Measurements from ENCODE around the gene IL1R1. TPM values are rescaled to one million over a fixed set of nuclear protein-coding genes. Genes with fewer than 3 reads are reported as not detected.
A peak's percentile ranks its signal among the peaks of the same experiment; 100 is the strongest.

IL1R1 gene
- total and polyA plus RNA-seq, 8 donors, result 17.5 to 109 (median 51.3) TPM

DNA sequence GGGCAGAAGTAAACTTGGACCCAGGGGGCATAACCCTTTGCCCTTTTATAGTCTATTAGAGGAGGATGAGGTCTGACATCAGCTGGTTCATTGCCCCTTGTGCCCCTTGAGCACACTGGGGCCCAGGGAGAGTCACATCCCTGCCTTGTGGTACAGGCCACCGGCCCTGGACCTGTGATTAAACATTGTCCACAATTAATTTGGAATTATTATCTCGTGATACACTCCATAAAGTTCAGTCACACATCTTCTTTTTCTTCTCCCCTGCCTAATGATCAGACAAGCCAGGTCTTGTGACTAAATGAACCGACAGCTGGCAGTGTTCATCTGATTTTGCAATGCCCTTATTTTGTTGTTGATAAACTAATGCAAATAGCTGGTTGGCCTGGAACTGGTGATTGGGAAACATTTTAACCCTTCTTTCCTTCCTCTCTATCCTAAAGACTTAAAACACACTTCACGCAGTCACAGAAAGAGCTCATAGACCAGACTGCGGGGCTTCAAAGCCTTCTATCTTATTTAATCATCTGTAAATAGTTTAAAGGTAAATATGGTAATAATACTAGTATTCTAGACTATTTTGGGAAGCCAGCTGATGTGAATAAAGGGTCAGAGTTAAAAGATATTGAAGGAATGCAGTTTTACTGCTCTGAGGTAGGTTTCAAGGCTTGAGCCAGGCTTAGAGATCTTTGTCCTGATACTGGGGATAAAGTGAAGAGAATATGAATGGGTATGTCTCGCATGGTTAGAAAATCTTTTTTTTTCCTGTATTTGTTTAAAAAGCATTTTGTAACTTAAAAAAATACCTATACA lies 13.4 kb downstream of the IL1R1 start:
- intact Hi-C loops (cut with DNase I; ENCODE audit: low total_unique reads), result no loop called here
- TF ChIP-seq POLR2AphosphoS5 (IDR thresholded peaks at IDR 0.05) (peak in 2 of 3 donors; percentile 63 to 64), POLR2A (IDR thresholded peaks at IDR 0.05) (no peak), EP300 (IDR thresholded peaks at IDR 0.05) (no peak)
- TF ChIP-seq, protein P1, sequence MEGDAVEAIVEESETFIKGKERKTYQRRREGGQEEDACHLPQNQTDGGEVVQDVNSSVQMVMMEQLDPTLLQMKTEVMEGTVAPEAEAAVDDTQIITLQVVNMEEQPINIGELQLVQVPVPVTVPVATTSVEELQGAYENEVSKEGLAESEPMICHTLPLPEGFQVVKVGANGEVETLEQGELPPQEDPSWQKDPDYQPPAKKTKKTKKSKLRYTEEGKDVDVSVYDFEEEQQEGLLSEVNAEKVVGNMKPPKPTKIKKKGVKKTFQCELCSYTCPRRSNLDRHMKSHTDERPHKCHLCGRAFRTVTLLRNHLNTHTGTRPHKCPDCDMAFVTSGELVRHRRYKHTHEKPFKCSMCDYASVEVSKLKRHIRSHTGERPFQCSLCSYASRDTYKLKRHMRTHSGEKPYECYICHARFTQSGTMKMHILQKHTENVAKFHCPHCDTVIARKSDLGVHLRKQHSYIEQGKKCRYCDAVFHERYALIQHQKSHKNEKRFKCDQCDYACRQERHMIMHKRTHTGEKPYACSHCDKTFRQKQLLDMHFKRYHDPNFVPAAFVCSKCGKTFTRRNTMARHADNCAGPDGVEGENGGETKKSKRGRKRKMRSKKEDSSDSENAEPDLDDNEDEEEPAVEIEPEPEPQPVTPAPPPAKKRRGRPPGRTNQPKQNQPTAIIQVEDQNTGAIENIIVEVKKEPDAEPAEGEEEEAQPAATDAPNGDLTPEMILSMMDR (IDR thresholded peaks at IDR 0.05), result no peak
- H3K27me3 ChIP-seq, result no peaks in the 10 kb centered on the region
- H3K4me3 ChIP-seq, result peak overlapping the region in 1 of 4 donors; percentile 15
- H3K9me3 ChIP-seq, result no peaks in the 10 kb centered on the region
- WGBS, 5 donors, result 23 to 40% (median 33%) methylated on average over 6 of the region's 6 CpGs
- peak; percentile 40 to 60 for DNase-seq
- H3K36me3 ChIP-seq, result peaks cover 11 to 81% (median 50%) of the 10 kb centered on the region in 4 donors
- peak overlapping the region; percentile 69 to 89 (median 78) for H3K27ac ChIP-seq
- H3K4me1 ChIP-seq, result peaks cover 22 to 64% (median 42%) of the 10 kb centered on the region in 4 donors

DNA sequence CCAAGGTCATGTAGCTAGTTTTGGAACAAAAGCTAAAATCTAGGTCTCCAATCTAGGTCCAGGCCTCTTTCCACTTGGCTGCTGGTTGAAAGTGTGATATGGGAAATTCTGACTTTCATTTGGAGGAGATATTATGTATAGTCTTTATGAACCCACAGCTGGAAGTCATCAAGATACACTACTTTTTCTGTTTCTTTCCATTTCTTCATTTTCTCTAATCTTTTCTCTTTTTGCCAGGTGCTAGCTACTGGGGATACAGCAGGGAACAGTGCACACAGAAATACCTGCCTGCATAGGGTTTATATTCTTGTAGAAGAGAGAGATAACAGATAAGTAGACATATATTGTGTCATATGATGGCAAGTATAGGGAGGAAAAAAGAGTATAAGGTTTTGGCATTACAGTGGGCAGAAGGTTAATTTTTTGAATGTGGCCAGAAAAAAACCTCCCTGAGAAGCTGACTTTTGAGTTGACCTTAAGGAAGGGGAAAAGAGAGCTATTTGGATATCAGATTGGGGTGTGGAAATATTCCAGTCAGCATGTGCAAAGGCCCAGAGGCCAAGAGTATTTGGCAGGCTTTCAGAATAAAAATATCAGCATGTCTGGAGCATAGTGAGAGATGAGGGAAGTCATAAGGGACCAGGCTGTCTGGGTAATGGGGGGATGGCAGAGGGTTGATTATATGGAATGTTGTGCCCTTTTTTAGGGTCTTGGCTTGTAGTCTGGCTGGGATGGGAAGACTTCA lies 15.6 kb downstream of the IL1R1 start:
- Histone ChIP-seq H3K36me3 (peaks cover 11 to 66% (median 50%) of the 10 kb centered on the region in 4 donors), H3K27me3 (no peaks in the 10 kb centered on the region), H3K27ac (peak overlapping the region in 1 of 5 donors; percentile 55), H3K9me3 (no peaks in the 10 kb centered on the region), H3K4me1 (peaks cover 26 to 53% (median 46%) of the 10 kb centered on the region in 4 donors), H3K4me3 (no peak overlapping the region)
- intact Hi-C loops (cut with DNase I; ENCODE audit: low total_unique reads), result no loop called here
- DNase-seq, result no peak
- no peak for TF ChIP-seq POLR2AphosphoS5 (IDR thresholded peaks at IDR 0.05)
- TF ChIP-seq, protein P1 (IDR thresholded peaks at IDR 0.05), result no peak
- no peak for TF ChIP-seq EP300 (IDR thresholded peaks at IDR 0.05)
- no peak for TF ChIP-seq POLR2A (IDR thresholded peaks at IDR 0.05)

DNA sequence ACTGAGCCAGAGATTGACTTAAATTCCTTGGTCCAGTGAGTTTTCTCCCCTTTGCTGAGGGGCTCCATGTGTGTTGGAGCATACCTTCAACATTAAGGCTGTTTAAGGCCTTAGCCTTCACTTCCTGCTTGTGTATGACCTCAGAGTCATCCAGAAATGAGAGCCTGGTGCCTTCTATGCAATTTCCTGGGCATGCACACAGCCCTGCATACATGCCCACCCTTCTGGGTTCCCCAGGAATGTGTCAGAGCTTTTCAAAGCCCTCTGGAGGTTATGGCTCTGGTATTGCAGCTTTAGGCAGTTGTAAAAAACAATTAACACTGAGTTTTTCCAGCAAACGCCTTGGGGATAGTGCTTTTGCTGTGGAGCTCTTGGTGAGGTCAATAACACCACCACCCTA lies 16.7 kb downstream of the IL1R1 start:
- DNase-seq, result no peak
- Histone ChIP-seq H3K4me3 (no peak overlapping the region), H3K9me3 (no peaks in the 10 kb centered on the region), H3K27me3 (no peaks in the 10 kb centered on the region), H3K27ac (peak overlapping the region in 2 of 5 donors; percentile 31 to 55), H3K4me1 (peaks cover 26 to 43% (median 42%) of the 10 kb centered on the region in 4 donors), H3K36me3 (peaks cover 5 to 59% (median 46%) of the 10 kb centered on the region in 4 donors)
- TF ChIP-seq, protein P1 (IDR thresholded peaks at IDR 0.05), result no peak
- no peak for TF ChIP-seq POLR2AphosphoS5 (IDR thresholded peaks at IDR 0.05)
- no peak for TF ChIP-seq POLR2A (IDR thresholded peaks at IDR 0.05)
- no peak for TF ChIP-seq EP300 (IDR thresholded peaks at IDR 0.05)
- 54 to 69% (median 65%) methylated on average over 1 of the region's 1 CpG for WGBS, 5 donors
- intact Hi-C loops (cut with DNase I; ENCODE audit: low total_unique reads), result no loop called here

DNA sequence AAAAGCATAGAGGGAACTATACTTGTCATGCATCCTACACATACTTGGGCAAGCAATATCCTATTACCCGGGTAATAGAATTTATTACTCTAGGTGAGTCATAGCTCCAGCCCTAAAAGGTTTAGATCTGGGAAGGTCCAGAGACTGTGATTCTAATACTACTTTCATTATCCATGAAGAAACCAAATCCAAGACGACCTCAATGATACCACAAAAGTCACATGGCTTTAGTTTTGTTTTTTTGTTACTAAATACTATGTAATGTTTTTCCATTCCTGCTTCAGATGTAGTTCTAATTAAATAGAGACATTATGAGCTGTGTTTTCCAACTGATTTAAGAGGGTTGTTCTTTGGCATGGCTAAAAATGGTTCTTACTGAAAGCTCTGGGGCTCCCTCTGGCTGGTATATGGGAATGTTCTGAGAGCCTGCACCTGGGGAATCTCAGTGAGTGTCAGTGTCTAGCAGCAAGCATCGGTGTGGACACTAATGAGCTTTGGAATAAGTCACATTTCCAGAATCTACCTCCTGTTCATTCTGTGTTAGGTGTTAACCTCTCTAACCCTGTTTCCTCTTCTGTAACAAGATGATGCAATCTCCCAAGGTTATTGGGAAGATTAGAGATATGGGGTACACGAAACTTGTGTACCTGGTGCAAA lies 23.8 kb downstream of the IL1R1 start:
- H3K27ac ChIP-seq, result peak overlapping the region in 2 of 5 donors; percentile 2 to 34
- H3K27me3 ChIP-seq, result no peaks in the 10 kb centered on the region
- peaks cover 4 to 19% (median 13%) of the 10 kb centered on the region in 4 donors for H3K4me1 ChIP-seq
- H3K36me3 ChIP-seq, result peaks cover 0 to 62% (median 36%) of the 10 kb centered on the region in 4 donors
- TF ChIP-seq EP300 (IDR thresholded peaks at IDR 0.05) (no peak), POLR2AphosphoS5 (IDR thresholded peaks at IDR 0.05) (peak in 2 of 3 donors; percentile 3 to 20)
- TF ChIP-seq, protein P1 (IDR thresholded peaks at IDR 0.05), result peak in 5 of 7 experiments; percentile 43 to 71 (median 51)
- intact Hi-C loops (cut with DNase I; ENCODE audit: low total_unique reads), result loop anchor here (10.0 kb wide), 1 partner anchor 142 kb away; no protein-coding TSS in a partner anchor
- DNase-seq, result peak in 1 of 2 donors; percentile 71
- no peaks in the 10 kb centered on the region for H3K9me3 ChIP-seq
- WGBS, 5 donors, result 16 to 27% (median 23%) methylated on average over 4 of the region's 4 CpGs
- no peak overlapping the region for H3K4me3 ChIP-seq

Data from stomach (tissue), 9 donors.